GM12873 (cell line): ENCODE measurements around the gene KRT2.

Experiments
- TF ChIP-seq, protein P1 (sequence below): IDR thresholded peaks from 2 replicates; pipeline ENCODE4 v1.5.1; 2012; ENCODE audit warnings: low read depth, mild to moderate bottlenecking, moderate library complexity, low read length, control low read depth; ENCODE audit not compliant: insufficient read depth; ENCODE audit errors: missing control alignments

The KRT2 gene

DNA sequence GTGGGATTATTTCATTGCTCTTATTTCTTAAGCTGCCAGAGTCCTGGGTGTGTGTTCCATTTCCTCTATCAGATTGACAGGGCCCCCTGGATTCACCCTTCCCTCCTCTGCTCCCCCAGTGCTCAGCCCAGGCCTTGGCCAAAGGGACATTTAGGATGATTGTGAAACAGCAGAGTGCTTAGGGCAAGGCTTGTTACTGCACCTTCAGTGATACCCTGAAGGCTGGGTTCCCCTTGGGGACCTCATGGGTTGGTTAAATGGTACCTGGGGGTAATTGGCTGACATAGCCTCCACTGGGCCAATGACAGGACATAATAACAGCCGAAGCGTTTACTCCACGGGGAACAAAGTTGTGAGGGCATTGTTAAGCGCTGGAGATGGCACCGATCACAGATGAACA lies 49.5 kb downstream of the KRT2 start:
- TF ChIP-seq, protein P1, sequence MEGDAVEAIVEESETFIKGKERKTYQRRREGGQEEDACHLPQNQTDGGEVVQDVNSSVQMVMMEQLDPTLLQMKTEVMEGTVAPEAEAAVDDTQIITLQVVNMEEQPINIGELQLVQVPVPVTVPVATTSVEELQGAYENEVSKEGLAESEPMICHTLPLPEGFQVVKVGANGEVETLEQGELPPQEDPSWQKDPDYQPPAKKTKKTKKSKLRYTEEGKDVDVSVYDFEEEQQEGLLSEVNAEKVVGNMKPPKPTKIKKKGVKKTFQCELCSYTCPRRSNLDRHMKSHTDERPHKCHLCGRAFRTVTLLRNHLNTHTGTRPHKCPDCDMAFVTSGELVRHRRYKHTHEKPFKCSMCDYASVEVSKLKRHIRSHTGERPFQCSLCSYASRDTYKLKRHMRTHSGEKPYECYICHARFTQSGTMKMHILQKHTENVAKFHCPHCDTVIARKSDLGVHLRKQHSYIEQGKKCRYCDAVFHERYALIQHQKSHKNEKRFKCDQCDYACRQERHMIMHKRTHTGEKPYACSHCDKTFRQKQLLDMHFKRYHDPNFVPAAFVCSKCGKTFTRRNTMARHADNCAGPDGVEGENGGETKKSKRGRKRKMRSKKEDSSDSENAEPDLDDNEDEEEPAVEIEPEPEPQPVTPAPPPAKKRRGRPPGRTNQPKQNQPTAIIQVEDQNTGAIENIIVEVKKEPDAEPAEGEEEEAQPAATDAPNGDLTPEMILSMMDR = no peak

DNA sequence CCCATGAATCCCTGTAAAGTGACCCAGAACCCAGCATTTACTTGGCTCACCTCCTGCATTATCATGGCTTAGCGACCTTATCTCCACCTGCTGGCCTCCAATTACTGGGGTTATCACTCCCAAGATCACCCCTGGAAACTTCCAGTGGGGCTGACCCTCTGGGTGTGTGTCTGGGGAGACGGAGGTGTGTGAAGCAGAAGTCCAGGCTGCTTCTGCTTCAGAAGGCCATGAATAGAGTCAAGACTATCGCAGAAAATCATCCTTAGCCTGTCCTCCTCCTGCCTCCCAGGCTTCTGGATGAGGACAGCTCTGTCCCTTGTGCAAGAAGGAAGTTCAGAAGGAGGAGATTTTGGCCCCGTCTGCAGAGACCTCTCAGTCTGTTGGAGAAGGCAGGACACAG lies 50.3 kb downstream of the KRT2 start:
- TF ChIP-seq, protein P1 = no peak

DNA sequence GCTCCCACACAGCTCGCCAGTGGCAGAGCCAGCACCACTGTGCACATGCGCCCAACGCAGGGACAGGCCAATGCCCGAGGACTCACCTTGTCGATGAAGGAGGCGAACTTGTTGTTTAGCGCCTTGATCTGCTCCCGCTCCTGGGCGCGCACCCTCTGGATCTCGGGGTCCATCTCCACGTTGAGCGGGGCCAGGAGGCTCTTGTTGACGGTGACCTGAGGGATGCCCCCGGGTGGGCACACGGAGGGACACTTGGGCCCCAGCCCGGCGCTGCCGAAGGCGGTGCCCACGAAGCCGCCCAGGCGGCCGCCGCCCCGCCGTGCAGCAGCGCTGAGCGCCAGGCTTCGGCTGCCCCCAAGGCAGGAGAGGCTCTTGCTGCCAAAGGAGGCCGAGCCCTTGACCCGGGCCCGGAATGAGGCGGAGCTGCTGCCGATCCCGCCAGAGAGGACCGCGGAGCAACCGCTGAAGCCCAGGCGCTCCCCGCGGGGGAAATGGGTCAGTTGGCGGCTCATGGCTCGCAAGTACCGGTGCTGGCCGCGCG lies 51.0 kb downstream of the KRT2 start, which contains the start of gene KRT72:
TSS of gene KRT72 (minus strand) at position 523 of the 541 bp plus-strand sequence. CDS start at position 512, 11 bp downstream.
- TF ChIP-seq, protein P1 = no peak

GRCh38 chr12:52600475-52600874 lies 51.5 kb downstream of the KRT2 start:
- TF ChIP-seq, protein P1 = no peak

DNA sequence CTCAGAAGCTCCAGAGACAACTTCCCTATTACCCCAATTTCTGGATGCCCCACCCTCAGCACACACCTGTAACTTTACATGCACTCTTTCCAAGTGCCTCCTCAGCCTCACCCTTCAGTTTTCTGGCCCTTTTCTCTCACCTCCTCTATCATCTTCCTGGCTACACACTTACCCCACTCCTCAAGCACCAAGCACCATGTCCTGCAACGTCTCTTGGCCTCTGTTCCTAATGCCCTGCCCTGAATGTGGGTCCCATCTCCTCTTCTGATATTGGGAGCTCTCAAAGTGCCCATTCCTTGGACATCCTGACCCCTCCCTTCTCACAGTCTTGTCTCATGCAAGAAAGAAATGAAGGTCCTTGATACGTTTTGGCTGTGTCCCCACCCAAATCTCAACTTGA lies 51.9 kb downstream of the KRT2 start:
- TF ChIP-seq, protein P1 = no peak

DNA sequence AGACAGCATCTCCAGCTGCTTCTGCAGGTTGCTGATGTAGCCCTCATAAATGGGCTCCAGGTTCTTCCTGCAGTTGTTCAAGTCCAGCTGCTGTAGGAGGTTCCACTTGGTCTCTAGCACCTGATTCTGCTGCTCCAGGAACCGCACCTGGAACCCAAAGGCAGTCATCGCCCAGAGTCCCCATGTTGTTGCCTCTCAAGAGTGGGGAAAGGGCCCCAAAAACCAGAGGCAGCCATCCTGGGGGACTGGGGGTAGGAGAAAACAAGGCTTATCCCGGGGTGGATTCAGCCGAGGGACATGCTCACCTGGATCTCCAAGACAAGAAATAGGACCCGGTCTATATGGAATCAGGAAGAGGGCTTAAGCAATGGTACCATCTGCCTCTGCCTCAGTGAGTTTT lies 53.0 kb downstream of the KRT2 start:
- TF ChIP-seq, protein P1 = no peak
